ENCODE results near the gene SEMA7A. TPM values are rescaled to one million over a fixed set of nuclear protein-coding genes. Genes with fewer than 3 reads are reported as not detected.
"Not testable (repeated sequence)": the region's sequence is repeated elsewhere in the genome, so short reads cannot be mapped to it uniquely, and the experiment has no call there.

The SEMA7A gene
- total RNA-seq, 4 donors from 2014 or later, result 0.20 to 5.6 (median 3.1) TPM

DNA sequence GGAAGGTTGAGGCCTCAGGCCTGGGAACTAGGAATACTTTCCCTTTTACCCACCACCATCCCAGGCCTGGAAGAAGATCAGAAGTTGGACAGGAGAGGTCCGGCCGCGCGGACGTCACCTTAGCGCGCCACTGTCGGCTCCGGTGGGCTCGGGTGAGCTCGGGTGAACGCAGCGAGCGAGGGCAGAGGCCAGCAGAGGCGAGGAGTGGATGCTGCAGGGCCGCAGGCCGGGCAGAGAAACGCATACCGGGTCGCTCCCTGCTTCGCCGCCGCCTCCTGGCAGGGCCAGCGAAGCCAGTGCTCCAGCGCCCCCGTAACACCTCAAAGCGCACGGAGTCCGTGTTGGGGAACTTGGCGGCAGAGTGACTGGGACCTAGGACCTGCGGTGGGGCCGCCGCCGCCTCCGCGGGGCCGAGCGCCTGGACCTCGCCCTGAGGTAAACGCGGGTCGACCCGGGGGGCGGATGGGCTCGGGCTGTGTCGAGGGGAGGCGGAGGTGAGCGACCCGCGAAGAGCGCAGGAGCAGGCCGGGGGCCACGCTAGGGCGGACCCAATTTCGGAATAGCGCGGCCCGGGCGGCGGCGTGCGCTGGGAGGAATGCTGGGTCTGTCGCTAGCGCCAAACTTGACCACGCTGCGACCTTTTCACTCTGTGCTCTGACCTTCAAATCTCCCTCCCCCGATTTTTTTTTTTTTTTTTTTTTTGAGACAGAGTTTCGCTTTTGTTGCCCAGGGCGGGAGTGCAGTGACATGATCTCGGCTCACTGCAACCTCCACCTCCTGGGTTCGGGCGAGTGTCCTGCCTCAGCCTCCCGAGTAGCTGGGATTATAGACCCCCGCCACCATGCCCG, 67.9 kb downstream of the SEMA7A start:
- TF ChIP-seq EP300 (IDR thresholded peaks at IDR 0.05; ENCODE audit: low read depth) (no peak), POLR2A (IDR thresholded peaks at IDR 0.05) (no peak), POLR2AphosphoS5 (IDR thresholded peaks at IDR 0.05) (no peak)
- TF ChIP-seq, protein P1, sequence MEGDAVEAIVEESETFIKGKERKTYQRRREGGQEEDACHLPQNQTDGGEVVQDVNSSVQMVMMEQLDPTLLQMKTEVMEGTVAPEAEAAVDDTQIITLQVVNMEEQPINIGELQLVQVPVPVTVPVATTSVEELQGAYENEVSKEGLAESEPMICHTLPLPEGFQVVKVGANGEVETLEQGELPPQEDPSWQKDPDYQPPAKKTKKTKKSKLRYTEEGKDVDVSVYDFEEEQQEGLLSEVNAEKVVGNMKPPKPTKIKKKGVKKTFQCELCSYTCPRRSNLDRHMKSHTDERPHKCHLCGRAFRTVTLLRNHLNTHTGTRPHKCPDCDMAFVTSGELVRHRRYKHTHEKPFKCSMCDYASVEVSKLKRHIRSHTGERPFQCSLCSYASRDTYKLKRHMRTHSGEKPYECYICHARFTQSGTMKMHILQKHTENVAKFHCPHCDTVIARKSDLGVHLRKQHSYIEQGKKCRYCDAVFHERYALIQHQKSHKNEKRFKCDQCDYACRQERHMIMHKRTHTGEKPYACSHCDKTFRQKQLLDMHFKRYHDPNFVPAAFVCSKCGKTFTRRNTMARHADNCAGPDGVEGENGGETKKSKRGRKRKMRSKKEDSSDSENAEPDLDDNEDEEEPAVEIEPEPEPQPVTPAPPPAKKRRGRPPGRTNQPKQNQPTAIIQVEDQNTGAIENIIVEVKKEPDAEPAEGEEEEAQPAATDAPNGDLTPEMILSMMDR (IDR thresholded peaks at IDR 0.05), result no peak
- H3K27ac ChIP-seq, result peak overlapping the region; percentile 60 to 69 (median 62)
- intact Hi-C loops (cut with DNase I; ENCODE audit: low total_unique reads) (no loop called here), in situ Hi-C loops (cut with MboI; ENCODE audit: low pct_ligation_motif_present in 1 of 4, low pct_unique_long_range_greater_than_20kb in 1 of 4, low sequenced_read_pairs in 3 of 4) (no loop called here)
- H3K4me3 ChIP-seq, result peak overlapping the region; percentile 41 to 58 (median 48)
- no peaks in the 10 kb centered on the region for H3K9me3 ChIP-seq
- no peaks in the 10 kb centered on the region for H3K36me3 ChIP-seq
- 10 to 15% methylated on average over 6 to 33 of the region's 75 CpGs for WGBS, 2 donors (ENCODE audit: low coverage in 1 of 2)
- peak; percentile 27 for DNase-seq
- H3K4me1 ChIP-seq, result peaks cover 4 to 12% (median 11%) of the 10 kb centered on the region in 4 donors
- peaks cover 49% of the 10 kb centered on the region for H3K27me3 ChIP-seq

DNA sequence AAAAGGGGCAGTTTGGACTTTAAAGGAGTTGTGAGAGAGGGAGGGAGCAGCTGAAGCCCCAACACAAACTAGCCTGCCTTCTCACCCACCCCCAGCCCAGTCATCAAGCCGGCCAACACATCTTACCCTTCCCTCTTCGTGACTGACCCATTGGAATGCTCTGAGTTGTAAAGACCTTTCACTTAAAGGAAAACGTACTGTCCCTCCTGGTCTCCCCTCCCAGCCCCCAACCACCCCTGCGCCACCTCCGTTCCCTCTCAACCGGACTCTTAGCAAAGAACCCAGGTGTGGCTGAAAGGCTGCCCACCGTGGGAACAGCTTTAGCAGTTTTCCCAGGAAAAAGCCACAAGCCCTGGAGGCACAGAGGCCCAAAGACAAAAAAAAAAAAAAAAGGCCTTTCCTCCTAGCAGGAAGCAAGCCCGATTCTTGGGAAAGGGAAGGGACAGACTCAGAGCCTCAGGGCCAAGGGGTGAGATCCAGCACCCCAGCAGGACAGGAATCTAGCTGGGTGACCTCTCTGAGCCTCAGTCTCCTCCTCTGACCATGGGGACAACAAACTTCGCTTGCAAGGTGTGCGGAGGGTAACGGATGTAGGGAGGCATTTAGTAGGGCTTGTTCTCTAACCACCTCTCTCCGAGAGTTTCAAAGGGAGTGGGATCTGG, 68.7 kb downstream of the SEMA7A start:
- WGBS, 2 donors (ENCODE audit: low coverage in 1 of 2), result 81% methylated on average over 12 of the region's 12 CpGs; no CpG with 5 or more reads in 1 of the 2 donors
- no peak for DNase-seq
- Histone ChIP-seq H3K9me3 (no peaks in the 10 kb centered on the region), H3K27ac (peak overlapping the region; percentile 60 to 69 (median 62)), H3K36me3 (no peaks in the 10 kb centered on the region), H3K27me3 (peaks cover 49% of the 10 kb centered on the region), H3K4me3 (peak overlapping the region in 2 of 4 donors; percentile 41 to 58), H3K4me1 (peaks cover 4 to 12% (median 11%) of the 10 kb centered on the region in 4 donors)
- intact Hi-C loops (cut with DNase I; ENCODE audit: low total_unique reads) (no loop called here), in situ Hi-C loops (cut with MboI; ENCODE audit: low pct_ligation_motif_present in 1 of 4, low pct_unique_long_range_greater_than_20kb in 1 of 4, low sequenced_read_pairs in 3 of 4) (no loop called here)
- TF ChIP-seq, protein P1 (IDR thresholded peaks at IDR 0.05), result no peak

DNA sequence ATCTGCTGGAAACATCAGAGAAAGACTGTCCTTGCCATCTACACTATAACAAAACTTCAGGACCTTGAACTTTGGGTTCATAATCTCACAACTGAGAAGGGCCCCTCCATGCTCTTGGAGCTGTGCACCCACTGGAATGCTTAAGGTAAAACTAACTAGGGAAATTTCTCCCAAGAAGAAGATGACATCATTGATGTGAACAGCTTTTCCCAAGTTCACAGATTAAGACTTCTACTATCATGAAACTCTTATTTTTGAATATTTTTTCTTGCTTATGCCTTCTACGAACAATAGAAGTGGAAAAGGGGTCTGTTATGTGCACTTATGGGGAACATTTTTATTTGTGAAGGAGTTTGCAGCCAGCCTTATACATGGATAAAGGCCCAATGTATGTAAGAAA, 71.3 kb downstream of the SEMA7A start:
- no peak for DNase-seq
- intact Hi-C loops (cut with DNase I; ENCODE audit: low total_unique reads) (no loop called here), in situ Hi-C loops (cut with MboI; ENCODE audit: low pct_ligation_motif_present in 1 of 4, low pct_unique_long_range_greater_than_20kb in 1 of 4, low sequenced_read_pairs in 3 of 4) (no loop called here)
- Histone ChIP-seq H3K27me3 (peaks cover 33% of the 10 kb centered on the region), H3K4me1 (peaks cover 4 to 12% (median 11%) of the 10 kb centered on the region in 4 donors), H3K9me3 (no peaks in the 10 kb centered on the region), H3K4me3 (no peak overlapping the region), H3K36me3 (no peaks in the 10 kb centered on the region), H3K27ac (no peak overlapping the region)
- TF ChIP-seq POLR2AphosphoS5 (IDR thresholded peaks at IDR 0.05) (no peak), POLR2A (IDR thresholded peaks at IDR 0.05) (no peak), EP300 (IDR thresholded peaks at IDR 0.05; ENCODE audit: low read depth) (no peak)
- TF ChIP-seq, protein P1 (IDR thresholded peaks at IDR 0.05), result no peak
- 78 to 89% methylated on average over 1 of the region's 1 CpG for WGBS, 2 donors (ENCODE audit: low coverage in 1 of 2)

DNA sequence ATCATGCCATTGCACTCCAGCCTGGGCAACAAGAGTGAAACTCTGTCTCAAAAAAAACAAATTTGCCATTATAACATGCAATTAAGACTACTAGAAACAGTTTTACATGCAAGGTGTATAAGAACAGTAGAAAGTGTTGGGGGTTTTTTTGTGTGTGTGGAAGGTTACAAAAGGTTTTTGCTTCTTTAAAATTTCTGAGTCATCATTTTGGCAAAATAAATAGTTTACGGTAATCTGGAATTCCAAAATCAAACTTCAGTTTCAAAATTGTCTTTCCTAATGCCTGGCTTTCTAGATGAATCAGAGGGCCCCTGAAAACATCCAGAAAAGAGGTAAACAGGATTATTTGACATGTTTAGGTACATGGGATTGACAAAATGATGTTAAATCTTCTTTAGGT, 72.9 kb downstream of the SEMA7A start:
- 62 to 67% methylated on average over 1 of the region's 1 CpG for WGBS, 2 donors (ENCODE audit: low coverage in 1 of 2)
- DNase-seq; in situ Hi-C loops (cut with MboI; ENCODE audit: low pct_ligation_motif_present in 1 of 4, low pct_unique_long_range_greater_than_20kb in 1 of 4, low sequenced_read_pairs in 3 of 4): not testable (repeated sequence)

DNA sequence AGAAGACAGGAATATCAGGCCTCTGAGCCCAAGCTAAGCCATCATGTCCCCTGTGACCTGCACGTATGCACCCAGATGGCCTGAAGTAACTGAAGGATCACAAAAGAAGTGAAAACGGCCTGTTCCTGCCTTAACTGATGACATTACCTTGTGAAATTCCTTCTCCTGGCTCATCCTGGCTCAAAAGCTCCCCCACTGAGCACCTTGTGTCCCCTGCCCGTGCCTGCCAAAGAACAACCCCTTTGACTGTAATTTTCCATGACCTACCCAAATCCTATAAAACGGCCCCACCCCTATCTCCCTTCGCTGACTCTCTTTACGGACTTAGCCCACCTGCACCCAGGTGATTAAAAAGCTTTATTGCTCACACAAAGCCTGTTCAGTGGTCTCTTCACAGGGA, 74.4 kb downstream of the SEMA7A start:
- WGBS, 2 donors (ENCODE audit: low coverage in 1 of 2), result 50 to 54% methylated on average over 3 to 6 of the region's 6 CpGs
- intact Hi-C loops (cut with DNase I; ENCODE audit: low total_unique reads); H3K27me3 ChIP-seq; DNase-seq; H3K27ac ChIP-seq; H3K9me3 ChIP-seq; in situ Hi-C loops (cut with MboI; ENCODE audit: low pct_ligation_motif_present in 1 of 4, low pct_unique_long_range_greater_than_20kb in 1 of 4, low sequenced_read_pairs in 3 of 4); H3K4me3 ChIP-seq; H3K4me1 ChIP-seq; H3K36me3 ChIP-seq: not testable (repeated sequence)

More for the DNA sequence above, 72.9 kb downstream of the SEMA7A start:
- H3K9me3 ChIP-seq; H3K4me1 ChIP-seq; H3K4me3 ChIP-seq; H3K27ac ChIP-seq; H3K36me3 ChIP-seq; intact Hi-C loops (cut with DNase I; ENCODE audit: low total_unique reads): not testable (repeated sequence)
- peaks cover 17% of the 10 kb centered on the region for H3K27me3 ChIP-seq

Measured in transverse colon (tissue), 4 donors.